NCI-H2196 treated with DMSO at 0.1 percent for 48 hours (cell line): ENCODE measurements around the gene BCL2L15.
A peak's percentile ranks its signal among the peaks of the same experiment; 100 is the strongest.

Experiments used
- DNase-seq: peaks from one replicate; lab custom pipeline; 2025; ENCODE audit not compliant: unreplicated experiment; lab: John Stamatoyannopoulos, UW

The BCL2L15 gene

GRCh38 chr1:113887402-113888175 is at the start of gene BCL2L15:
BCL2L15 (minus strand) TSS chr1:113887581; CDS start chr1:113887375, 206 bp downstream.
- no peak for DNase-seq

GRCh38 chr1:113937146-113937545 is 49.8 kb upstream of the BCL2L15 start:
- no peak for DNase-seq

- no peak for DNase-seq
Measured at GRCh38 chr1:113935970-113936369, 48.6 kb upstream of the BCL2L15 start.

GRCh38 chr1:113935176-113935575 is 47.8 kb upstream of the BCL2L15 start:
- DNase-seq = no peak

GRCh38 chr1:113934511-113935055 is 47.2 kb upstream of the BCL2L15 start:
- no peak for DNase-seq

GRCh38 chr1:113934006-113934405 is 46.6 kb upstream of the BCL2L15 start:
- no peak for DNase-seq

- no peak for DNase-seq
Measured at GRCh38 chr1:113931451-113931851, 44.1 kb upstream of the BCL2L15 start.

GRCh38 chr1:113930499-113931161 is 43.2 kb upstream of the BCL2L15 start:
- DNase-seq = no peak

GRCh38 chr1:113929750-113930498 is 42.5 kb upstream of the BCL2L15 start:
- DNase-seq = no peak

GRCh38 chr1:113928941-113929749 is 41.8 kb upstream of the BCL2L15 start, which contains the start of gene HIPK1:
HIPK1 (plus strand) TSS chr1:113929324.
- peak; percentile 80 for DNase-seq

- DNase-seq = no peak
Measured at GRCh38 chr1:113928187-113928930, 41.0 kb upstream of the BCL2L15 start.

- no peak for DNase-seq
Measured at GRCh38 chr1:113924473-113924872, 37.1 kb upstream of the BCL2L15 start.

GRCh38 chr1:113922957-113923356 is 35.6 kb upstream of the BCL2L15 start:
- no peak for DNase-seq

GRCh38 chr1:113918243-113918642 is 30.9 kb upstream of the BCL2L15 start:
- DNase-seq = no peak

GRCh38 chr1:113917400-113918082 is 30.2 kb upstream of the BCL2L15 start:
- DNase-seq = no peak

- DNase-seq = no peak
Measured at GRCh38 chr1:113916974-113917373, 29.6 kb upstream of the BCL2L15 start.

- no peak for DNase-seq
Measured at GRCh38 chr1:113913887-113914664, 26.7 kb upstream of the BCL2L15 start.

GRCh38 chr1:113913312-113913668 is 25.9 kb upstream of the BCL2L15 start:
- no peak for DNase-seq
